GM21515 (cell line): ENCODE measurements around the gene SLC38A3.

ENCODE experiments used
- ATAC-seq: cut with Tn5 transposase; IDR thresholded peaks from one replicate; pipeline ENCODE4 v1.9.1; 2021; ENCODE audit not compliant: unreplicated experiment

SLC38A3 gene

GRCh38 chr3:50190936-50191660 is 14.0 kb upstream of the SLC38A3 start, which contains the start of gene GNAT1:
GNAT1 (plus strand) TSS chr3:50191610; CDS start chr3:50191726, 116 bp downstream.
- no peak for ATAC-seq

GRCh38 chr3:50192124-50192523 is 12.9 kb upstream of the SLC38A3 start:
- ATAC-seq = no peak

- no peak for ATAC-seq
Observed at GRCh38 chr3:50192689-50193141, 12.4 kb upstream of the SLC38A3 start.

- ATAC-seq = no peak
Observed at GRCh38 chr3:50193286-50193685, 11.8 kb upstream of the SLC38A3 start.

GRCh38 chr3:50193746-50194127 is 11.3 kb upstream of the SLC38A3 start:
- ATAC-seq = no peak

- no peak for ATAC-seq
Observed at GRCh38 chr3:50194128-50194902, 10.8 kb upstream of the SLC38A3 start.

- ATAC-seq = no peak
Observed at GRCh38 chr3:50194903-50195500, 10.1 kb upstream of the SLC38A3 start.

GRCh38 chr3:50195501-50196252 is 9.4 kb upstream of the SLC38A3 start:
- ATAC-seq = no peak

GRCh38 chr3:50196253-50196801 is 8.7 kb upstream of the SLC38A3 start:
- ATAC-seq = no peak

- ATAC-seq = no peak
Observed at GRCh38 chr3:50201573-50202315, 3.3 kb upstream of the SLC38A3 start.

GRCh38 chr3:50202353-50203112 is 2.5 kb upstream of the SLC38A3 start:
- no peak for ATAC-seq

GRCh38 chr3:50203113-50203808 is 1.8 kb upstream of the SLC38A3 start:
- no peak for ATAC-seq

- ATAC-seq = no peak
Observed at GRCh38 chr3:50203809-50204803, 965 bp upstream of the SLC38A3 start.

- ATAC-seq = no peak
Observed at GRCh38 chr3:50205413-50206276, 574 bp downstream of the SLC38A3 start.

- ATAC-seq = no peak
Observed at GRCh38 chr3:50207359-50208042, 2.4 kb downstream of the SLC38A3 start.
